ENCODE data around the gene PXDN. TPM values are rescaled to one million over a fixed set of nuclear protein-coding genes. Genes with fewer than 3 reads are reported as not detected.

The PXDN gene
- total RNA-seq, 2 donors from 2014 or later, result 29.5 to 40.8 TPM

- H3K9me3 ChIP-seq, result no peaks in the 10 kb centered on the region
- TF ChIP-seq POLR2AphosphoS5 (IDR thresholded peaks at IDR 0.05) (no peak), POLR2A (IDR thresholded peaks at IDR 0.05) (no peak), CTCF (IDR thresholded peaks at IDR 0.05) (no peak)
- no peak overlapping the region for H3K4me3 ChIP-seq
- H3K4me1 ChIP-seq (replicated peaks), result no peaks in the 10 kb centered on the region
- H3K36me3 ChIP-seq, result no peaks in the 10 kb centered on the region
- no peaks in the 10 kb centered on the region for H3K27me3 ChIP-seq (replicated peaks; ENCODE audit: insufficient read depth)
- 93% methylated on average over 15 of the region's 15 CpGs for WGBS
- intact Hi-C loops (cut with DNase I), result no loop called here
- no peak for DNase-seq (ENCODE audit: low spot score)
- H3K27ac ChIP-seq, result no peak overlapping the region
These were observed 140.8 kb downstream of the PXDN start for GRCh38 chr2:1603521-1603920.

GRCh38 chr2:1603059-1603458, 141.3 kb downstream of the PXDN start:
- WGBS, result 94% methylated on average over 15 of the region's 15 CpGs

GRCh38 chr2:1602278-1603010, 141.9 kb downstream of the PXDN start:
- intact Hi-C loops (cut with DNase I), result no loop called here
- Histone ChIP-seq H3K27ac (no peak overlapping the region), H3K36me3 (no peaks in the 10 kb centered on the region), H3K4me1 (replicated peaks) (no peaks in the 10 kb centered on the region), H3K27me3 (replicated peaks; ENCODE audit: insufficient read depth) (no peaks in the 10 kb centered on the region), H3K9me3 (no peaks in the 10 kb centered on the region), H3K4me3 (no peak overlapping the region)
- no peak for DNase-seq (ENCODE audit: low spot score)
- 91% methylated on average over 15 of the region's 15 CpGs for WGBS
- TF ChIP-seq POLR2A (IDR thresholded peaks at IDR 0.05), result no peak
- no peak for TF ChIP-seq POLR2AphosphoS5 (IDR thresholded peaks at IDR 0.05)
- TF ChIP-seq CTCF (IDR thresholded peaks at IDR 0.05), result no peak

More at GRCh38 chr2:1603059-1603458, 141.3 kb downstream of the PXDN start:
- Histone ChIP-seq H3K36me3 (no peaks in the 10 kb centered on the region), H3K27ac (no peak overlapping the region), H3K4me3 (no peak overlapping the region), H3K27me3 (replicated peaks; ENCODE audit: insufficient read depth) (no peaks in the 10 kb centered on the region), H3K4me1 (replicated peaks) (no peaks in the 10 kb centered on the region), H3K9me3 (no peaks in the 10 kb centered on the region)
- no peak for DNase-seq (ENCODE audit: low spot score)
- TF ChIP-seq POLR2A (IDR thresholded peaks at IDR 0.05), result no peak
- TF ChIP-seq POLR2AphosphoS5 (IDR thresholded peaks at IDR 0.05), result no peak
- TF ChIP-seq CTCF (IDR thresholded peaks at IDR 0.05), result no peak
- intact Hi-C loops (cut with DNase I), result no loop called here

GRCh38 chr2:1601471-1602277, 142.6 kb downstream of the PXDN start:
- Histone ChIP-seq H3K27me3 (replicated peaks; ENCODE audit: insufficient read depth) (no peaks in the 10 kb centered on the region), H3K4me1 (replicated peaks) (no peaks in the 10 kb centered on the region), H3K4me3 (no peak overlapping the region), H3K27ac (no peak overlapping the region), H3K36me3 (no peaks in the 10 kb centered on the region), H3K9me3 (no peaks in the 10 kb centered on the region)
- no peak for DNase-seq (ENCODE audit: low spot score)
- TF ChIP-seq POLR2A (IDR thresholded peaks at IDR 0.05), result no peak
- TF ChIP-seq CTCF (IDR thresholded peaks at IDR 0.05), result no peak
- no peak for TF ChIP-seq POLR2AphosphoS5 (IDR thresholded peaks at IDR 0.05)
- intact Hi-C loops (cut with DNase I), result no loop called here
- 76% methylated on average over 27 of the region's 27 CpGs for WGBS
